SK-N-SH (cell line): ENCODE data around the gene EVX1. TPM values are rescaled to one million over a fixed set of nuclear protein-coding genes. Genes with fewer than 3 reads are reported as not detected.

Experiments used
- CTCF ChIA-PET: fragments of 300-600, 350-600 bp; formaldehyde crosslinking; extraction: SDS; loops from one replicate; lab custom pipeline; 2021; lab: Yijun Ruan, JAX
- POLR2A ChIA-PET: fragments of 350-600 bp; sonication (Branson Sonifier 250); formaldehyde crosslinking; extraction: SDS; loops from one replicate; lab custom pipeline; 2020; ENCODE audit warnings: antibody characterized with exemption, inconsistent platforms; lab: Yijun Ruan, JAX
- DNase-seq: peaks from one replicate; pipeline ENCODE4 v3.0.0; 2012
- H2AFZ ChIP-seq: fragments of 200-600 bp; sonication (generic); 2 replicates; pipeline ENCODE4 v1.8.1; 2016; ENCODE audit warnings: antibody characterized with exemption, mild to moderate bottlenecking, low read depth
- H3F3A ChIP-seq: fragments of 200-600 bp; sonication (generic); replicated peaks from 2 replicates; pipeline ENCODE3; 2016; ENCODE audit warnings: antibody characterized with exemption, mild to moderate bottlenecking; ENCODE audit not compliant: insufficient read depth
- H3K27ac ChIP-seq, 2 experiments: fragments of 200-500 bp in 1 of 2; fragments of 200-600 bp in 1 of 2; sonication (Bioruptor generic) in 1 of 2; sonication (generic), shearing (Covaris generic) in 1 of 2; 2 replicates each; pipeline versions ENCODE4 v1.5.1 to v1.6.1; 2014 to 2016; ENCODE audit warnings: low read depth in 2 of 2, inconsistent platforms in 1 of 2, low read length in 1 of 2, mild to moderate bottlenecking in 1 of 2, mixed read lengths in 1 of 2
- H3K27me3 ChIP-seq: fragments of 200-600 bp; sonication (generic), shearing (Covaris generic); 2 replicates; pipeline ENCODE4 v1.6.1; 2016; ENCODE audit warnings: mixed run types; ENCODE audit not compliant: insufficient read depth
- H3K36me3 ChIP-seq, 2 experiments: fragments of 200-500 bp in 1 of 2; fragments of 200-600 bp in 1 of 2; sonication (Bioruptor generic) in 1 of 2; sonication (generic) in 1 of 2; replicated peaks in 1 of 2; 2 replicates each; pipeline versions ENCODE3 to v1.5.1; 2014 to 2016; ENCODE audit warnings: low read length in 1 of 2, mild to moderate bottlenecking in 1 of 2; ENCODE audit not compliant: insufficient read depth in 2 of 2, control insufficient read depth in 1 of 2
- H3K4me1 ChIP-seq, 2 experiments: fragments of 200-500 bp in 1 of 2; fragments of 200-600 bp in 1 of 2; sonication (Bioruptor generic) in 1 of 2; sonication (generic), shearing (Covaris generic) in 1 of 2; 2 replicates each; pipeline versions ENCODE4 v1.5.1 to v1.6.1; 2014 to 2016; ENCODE audit warnings: low read depth in 1 of 2, low read length in 1 of 2, mixed run types in 1 of 2; ENCODE audit not compliant: insufficient read depth in 2 of 2, control insufficient read depth in 1 of 2
- H3K4me2 ChIP-seq: fragments of 200-600 bp; sonication (generic), shearing (Covaris generic); 2 replicates; pipeline ENCODE4 v1.6.1; 2017; ENCODE audit warnings: mixed run types
- H3K4me3 ChIP-seq, 2 experiments: fragments of 200-500 bp in 1 of 2; fragments of 200-600 bp in 1 of 2; sonication (Bioruptor generic) in 1 of 2; sonication (generic), shearing (Covaris generic) in 1 of 2; 2 replicates each; pipeline versions ENCODE4 v1.5.1 to v1.8.1; 2014 to 2016; ENCODE audit warnings: low read depth in 2 of 2, inconsistent platforms in 1 of 2, low read length in 1 of 2, mild to moderate bottlenecking in 1 of 2, mixed read lengths in 1 of 2, moderate library complexity in 1 of 2
- H3K79me2 ChIP-seq: fragments of 200-600 bp; sonication (generic); 2 replicates; pipeline ENCODE4 v1.8.1; 2017; ENCODE audit warnings: mild to moderate bottlenecking; ENCODE audit not compliant: insufficient read depth
- H3K9ac ChIP-seq: fragments of 200-600 bp; sonication (generic); 2 replicates; pipeline ENCODE4 v1.6.1; 2017; ENCODE audit warnings: mixed run types
- H3K9me2 ChIP-seq: fragments of 200-600 bp; sonication (generic); 2 replicates; pipeline ENCODE4 v1.6.1; 2017; ENCODE audit warnings: mixed run types
- H3K9me3 ChIP-seq: fragments of 200-600 bp; sonication (generic); 2 replicates; pipeline ENCODE4 v1.6.1; 2017; ENCODE audit warnings: mixed run types, mild to moderate bottlenecking, moderate library complexity
- H4K20me1 ChIP-seq: fragments of 200-600 bp; sonication (generic); 2 replicates; pipeline ENCODE4 v1.6.1; 2017; ENCODE audit warnings: mild to moderate bottlenecking, mixed run types; ENCODE audit not compliant: insufficient read depth
- CHD2 ChIP-seq: fragments of 150-350 bp; IDR thresholded peaks from 2 replicates; pipeline ENCODE4 v1.6.1; 2018; ENCODE audit warnings: low read length; ENCODE audit not compliant: partially characterized antibody
- FOSL2 ChIP-seq: IDR thresholded peaks from 2 replicates; pipeline ENCODE4 v1.4.0; 2012; ENCODE audit warnings: low read depth, mild to moderate bottlenecking, moderate library complexity, borderline replicate concordance
- FOXJ3 ChIP-seq: sonication (generic); formaldehyde crosslinking; IDR thresholded peaks from 2 replicates; pipeline ENCODE4 v1.5.1; 2020; ENCODE audit warnings: mild to moderate bottlenecking, missing genetic modification reagents
- FOXM1 ChIP-seq: IDR thresholded peaks from 2 replicates; pipeline ENCODE4 v1.4.0; 2012; ENCODE audit warnings: low read depth, mild to moderate bottlenecking
- GATA2 ChIP-seq: sonication (generic); formaldehyde crosslinking; IDR thresholded peaks from 2 replicates; pipeline ENCODE4 v1.5.0; 2020; ENCODE audit warnings: mild to moderate bottlenecking, missing genetic modification reagents
- IRF3 ChIP-seq: fragments of 150-350 bp; IDR thresholded peaks from 2 replicates; pipeline ENCODE4 v1.6.1; 2016; ENCODE audit warnings: mild to moderate bottlenecking, low read depth, low read length
- JUND ChIP-seq: IDR thresholded peaks from 2 replicates; pipeline ENCODE4 v1.4.0; 2012
- MAX ChIP-seq: IDR thresholded peaks from 2 replicates; pipeline ENCODE4 v1.4.0; 2012; ENCODE audit warnings: low read depth
- MXI1 ChIP-seq: IDR thresholded peaks from 2 replicates; pipeline ENCODE4 v1.6.1; 2012; ENCODE audit warnings: mild to moderate bottlenecking, low read depth, low read length, improper control_type of control experiment
- NFIC ChIP-seq: IDR thresholded peaks from 2 replicates; pipeline ENCODE4 v1.4.0; 2012; ENCODE audit warnings: borderline replicate concordance
- POLR2AphosphoS5 ChIP-seq: IDR thresholded peaks from 2 replicates; pipeline ENCODE4 v1.6.1; 2012; ENCODE audit warnings: low read depth, low read length
- RAD21 ChIP-seq: IDR thresholded peaks from 2 replicates; pipeline ENCODE4 v1.6.1; 2012; ENCODE audit warnings: mild to moderate bottlenecking, low read length
- RFX5 ChIP-seq: IDR thresholded peaks from 2 replicates; pipeline ENCODE4 v1.6.1; 2012; ENCODE audit warnings: mild to moderate bottlenecking, improper control_type of control experiment, low read length
- RXRA ChIP-seq: IDR thresholded peaks from 2 replicates; pipeline ENCODE4 v1.4.0; 2012; ENCODE audit warnings: low read depth, mild to moderate bottlenecking, borderline replicate concordance
- SIN3A ChIP-seq: IDR thresholded peaks from 2 replicates; pipeline ENCODE4 v1.6.1; 2012; ENCODE audit warnings: low read depth, mild to moderate bottlenecking, low read length, moderate library complexity, borderline replicate concordance
- SMC3 ChIP-seq: IDR thresholded peaks from 2 replicates; pipeline ENCODE4 v1.6.1; 2012; ENCODE audit warnings: low read depth, low read length, improper control_type of control experiment
- TEAD4 ChIP-seq: IDR thresholded peaks from 2 replicates; pipeline ENCODE4 v1.4.0; 2012; ENCODE audit warnings: mild to moderate bottlenecking, borderline replicate concordance; ENCODE audit not compliant: insufficient read depth
- ZBTB33 ChIP-seq: IDR thresholded peaks from 2 replicates; pipeline ENCODE4 v1.4.0; 2012; ENCODE audit warnings: low read depth, borderline replicate concordance
- WGBS: methylation state at CpG from one replicate; pipeline ENCODE4 v1.1.6; 2017; ENCODE audit warnings: low lambda C conversion rate; 5-methylcytosine and 5-hydroxymethylcytosine counted together
- polyA plus RNA-seq, 3 experiments: library from polyadenylated mRNA; depleted of rRNA; stranded (reverse); fragments of >200 nt; gene quantifications; 2 replicates each; pipeline ENCODE4 v1.2.3, GENCODE V29; 2012
- TF ChIP-seq, protein P1 (sequence below): fragments of 150-350 bp; IDR thresholded peaks from 2 replicates; pipeline ENCODE4 v1.6.1; 2017; ENCODE audit warnings: antibody characterized with exemption, low read length, low read depth, borderline replicate concordance
- TF ChIP-seq, protein P2 (sequence below): fragments of 200-600 bp; sonication (generic); IDR thresholded peaks from 2 replicates; pipeline ENCODE4 v1.6.1; 2017; ENCODE audit warnings: antibody characterized with exemption, mild to moderate bottlenecking, moderate library complexity
- TF ChIP-seq, protein P3 (sequence below): IDR thresholded peaks from 2 replicates; pipeline ENCODE4 v1.6.1; 2012; ENCODE audit warnings: mild to moderate bottlenecking, low read depth, low read length, moderate library complexity

Gene EVX1
- polyA plus RNA-seq, 1 of the 3 experiments (the other 2 are of a cell fraction): not detected

- Histone ChIP-seq H3K27ac (no peak overlapping the region), H3K4me3 (peak overlapping the region in 1 of 2 experiments; percentile 15; a peak in 1 of 4 replicates), H4K20me1 (peaks cover 3% of the 10 kb centered on the region; the same call in 1 of the 2 replicates), H2AFZ (no peak overlapping the region), H3K36me3 (no peaks in the 10 kb centered on the region), H3K9me2 (no peaks in the 10 kb centered on the region), H3K4me1 (peaks cover 0 to 4% of the 10 kb centered on the region in 2 experiments; a peak in 1 of 4 replicates), H3F3A (peaks cover 8% of the 10 kb centered on the region), H3K9me3 (no peaks in the 10 kb centered on the region), H3K9ac (no peak overlapping the region), H3K4me2 (no peak overlapping the region; the same call in 1 of the 2 replicates), H3K79me2 (no peaks in the 10 kb centered on the region), H3K27me3 (peaks cover 82% of the 10 kb centered on the region)
- TF ChIP-seq RFX5 (peak; percentile 53; the same call in 1 of the 2 replicates), FOSL2 (no peak), GATA2 (CRISPR knock-in tag) (no peak), MXI1 (peak; percentile 33), RXRA (no peak), SIN3A (no peak), CHD2 (peak; percentile 32), SMC3 (peak; percentile 78), FOXJ3 (no peak), ZBTB33 (no peak), JUND (no peak), FOXM1 (no peak), TEAD4 (no peak), RAD21 (peak; percentile 97), IRF3 (no peak), POLR2AphosphoS5 (no peak), MAX (no peak), NFIC (no peak)
- TF ChIP-seq, protein P1, sequence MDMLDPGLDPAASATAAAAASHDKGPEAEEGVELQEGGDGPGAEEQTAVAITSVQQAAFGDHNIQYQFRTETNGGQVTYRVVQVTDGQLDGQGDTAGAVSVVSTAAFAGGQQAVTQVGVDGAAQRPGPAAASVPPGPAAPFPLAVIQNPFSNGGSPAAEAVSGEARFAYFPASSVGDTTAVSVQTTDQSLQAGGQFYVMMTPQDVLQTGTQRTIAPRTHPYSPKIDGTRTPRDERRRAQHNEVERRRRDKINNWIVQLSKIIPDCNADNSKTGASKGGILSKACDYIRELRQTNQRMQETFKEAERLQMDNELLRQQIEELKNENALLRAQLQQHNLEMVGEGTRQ: no peak
- TF ChIP-seq, protein P2, sequence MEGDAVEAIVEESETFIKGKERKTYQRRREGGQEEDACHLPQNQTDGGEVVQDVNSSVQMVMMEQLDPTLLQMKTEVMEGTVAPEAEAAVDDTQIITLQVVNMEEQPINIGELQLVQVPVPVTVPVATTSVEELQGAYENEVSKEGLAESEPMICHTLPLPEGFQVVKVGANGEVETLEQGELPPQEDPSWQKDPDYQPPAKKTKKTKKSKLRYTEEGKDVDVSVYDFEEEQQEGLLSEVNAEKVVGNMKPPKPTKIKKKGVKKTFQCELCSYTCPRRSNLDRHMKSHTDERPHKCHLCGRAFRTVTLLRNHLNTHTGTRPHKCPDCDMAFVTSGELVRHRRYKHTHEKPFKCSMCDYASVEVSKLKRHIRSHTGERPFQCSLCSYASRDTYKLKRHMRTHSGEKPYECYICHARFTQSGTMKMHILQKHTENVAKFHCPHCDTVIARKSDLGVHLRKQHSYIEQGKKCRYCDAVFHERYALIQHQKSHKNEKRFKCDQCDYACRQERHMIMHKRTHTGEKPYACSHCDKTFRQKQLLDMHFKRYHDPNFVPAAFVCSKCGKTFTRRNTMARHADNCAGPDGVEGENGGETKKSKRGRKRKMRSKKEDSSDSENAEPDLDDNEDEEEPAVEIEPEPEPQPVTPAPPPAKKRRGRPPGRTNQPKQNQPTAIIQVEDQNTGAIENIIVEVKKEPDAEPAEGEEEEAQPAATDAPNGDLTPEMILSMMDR: peak; percentile 99
- TF ChIP-seq, protein P3, sequence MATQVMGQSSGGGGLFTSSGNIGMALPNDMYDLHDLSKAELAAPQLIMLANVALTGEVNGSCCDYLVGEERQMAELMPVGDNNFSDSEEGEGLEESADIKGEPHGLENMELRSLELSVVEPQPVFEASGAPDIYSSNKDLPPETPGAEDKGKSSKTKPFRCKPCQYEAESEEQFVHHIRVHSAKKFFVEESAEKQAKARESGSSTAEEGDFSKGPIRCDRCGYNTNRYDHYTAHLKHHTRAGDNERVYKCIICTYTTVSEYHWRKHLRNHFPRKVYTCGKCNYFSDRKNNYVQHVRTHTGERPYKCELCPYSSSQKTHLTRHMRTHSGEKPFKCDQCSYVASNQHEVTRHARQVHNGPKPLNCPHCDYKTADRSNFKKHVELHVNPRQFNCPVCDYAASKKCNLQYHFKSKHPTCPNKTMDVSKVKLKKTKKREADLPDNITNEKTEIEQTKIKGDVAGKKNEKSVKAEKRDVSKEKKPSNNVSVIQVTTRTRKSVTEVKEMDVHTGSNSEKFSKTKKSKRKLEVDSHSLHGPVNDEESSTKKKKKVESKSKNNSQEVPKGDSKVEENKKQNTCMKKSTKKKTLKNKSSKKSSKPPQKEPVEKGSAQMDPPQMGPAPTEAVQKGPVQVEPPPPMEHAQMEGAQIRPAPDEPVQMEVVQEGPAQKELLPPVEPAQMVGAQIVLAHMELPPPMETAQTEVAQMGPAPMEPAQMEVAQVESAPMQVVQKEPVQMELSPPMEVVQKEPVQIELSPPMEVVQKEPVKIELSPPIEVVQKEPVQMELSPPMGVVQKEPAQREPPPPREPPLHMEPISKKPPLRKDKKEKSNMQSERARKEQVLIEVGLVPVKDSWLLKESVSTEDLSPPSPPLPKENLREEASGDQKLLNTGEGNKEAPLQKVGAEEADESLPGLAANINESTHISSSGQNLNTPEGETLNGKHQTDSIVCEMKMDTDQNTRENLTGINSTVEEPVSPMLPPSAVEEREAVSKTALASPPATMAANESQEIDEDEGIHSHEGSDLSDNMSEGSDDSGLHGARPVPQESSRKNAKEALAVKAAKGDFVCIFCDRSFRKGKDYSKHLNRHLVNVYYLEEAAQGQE: no peak
- 3% methylated on average over 6 of the region's 6 CpGs for WGBS
- peak; percentile 83 for DNase-seq
- POLR2A ChIA-PET: no interaction called here
- CTCF ChIA-PET: interaction anchor here (0.6 to 5.4 kb wide), 90 partner anchors 9 to 1281 kb away, joined by 3 to 74 read pairs (median 4); partner anchors contain the start of genes HOXA11 and HOXA5
Measured at GRCh38 chr7:27196287-27196767, 46.3 kb upstream of the EVX1 start.
